NT2/D1 (cell line): ENCODE measurements around the gene RIPK1.
"Not testable (repeated sequence)": the region's sequence is repeated elsewhere in the genome, so short reads cannot be mapped to it uniquely, and the experiment has no call there.

ENCODE experiments used
- DNase-seq: peaks from one replicate; pipeline ENCODE4 v3.0.0-alpha.2; 2011; ENCODE audit warnings: low read depth, low spot score
- H3K27me3 ChIP-seq: 2 replicates; pipeline ENCODE4 v1.6.0; 2011; ENCODE audit warnings: mild to moderate bottlenecking; ENCODE audit not compliant: insufficient read length, insufficient read depth
- H3K36me3 ChIP-seq: 2 replicates; pipeline ENCODE4 v1.6.1; 2011; ENCODE audit warnings: mild to moderate bottlenecking, low read length, mixed read lengths; ENCODE audit not compliant: insufficient read depth, insufficient read length
- H3K4me1 ChIP-seq: 2 replicates; pipeline ENCODE4 v1.5.1; 2011; ENCODE audit not compliant: insufficient read depth, insufficient read length
- H3K4me3 ChIP-seq: 2 replicates; pipeline ENCODE4 v1.5.1; 2011; ENCODE audit warnings: low read depth; ENCODE audit not compliant: insufficient read length
- H3K9ac ChIP-seq: 2 replicates; pipeline ENCODE4 v1.6.0; 2011; ENCODE audit warnings: low read depth; ENCODE audit not compliant: insufficient read length
- H3K9me3 ChIP-seq: 2 replicates; pipeline ENCODE4 v1.5.1; 2011; ENCODE audit warnings: mild to moderate bottlenecking, low read length; ENCODE audit not compliant: insufficient read depth
- SUZ12 ChIP-seq: IDR thresholded peaks from 2 replicates; pipeline ENCODE4 v1.6.1; 2011; ENCODE audit not compliant: insufficient read length, insufficient read depth; ENCODE audit errors: extremely low read depth
- YY1 ChIP-seq: IDR thresholded peaks from 2 replicates; pipeline ENCODE4 v1.6.1; 2011; ENCODE audit not compliant: insufficient read length, insufficient read depth
- ZNF274 ChIP-seq: IDR thresholded peaks from 2 replicates; pipeline ENCODE4 v1.6.1; 2011; ENCODE audit warnings: mild to moderate bottlenecking, low read depth, low read length

The RIPK1 gene

DNA sequence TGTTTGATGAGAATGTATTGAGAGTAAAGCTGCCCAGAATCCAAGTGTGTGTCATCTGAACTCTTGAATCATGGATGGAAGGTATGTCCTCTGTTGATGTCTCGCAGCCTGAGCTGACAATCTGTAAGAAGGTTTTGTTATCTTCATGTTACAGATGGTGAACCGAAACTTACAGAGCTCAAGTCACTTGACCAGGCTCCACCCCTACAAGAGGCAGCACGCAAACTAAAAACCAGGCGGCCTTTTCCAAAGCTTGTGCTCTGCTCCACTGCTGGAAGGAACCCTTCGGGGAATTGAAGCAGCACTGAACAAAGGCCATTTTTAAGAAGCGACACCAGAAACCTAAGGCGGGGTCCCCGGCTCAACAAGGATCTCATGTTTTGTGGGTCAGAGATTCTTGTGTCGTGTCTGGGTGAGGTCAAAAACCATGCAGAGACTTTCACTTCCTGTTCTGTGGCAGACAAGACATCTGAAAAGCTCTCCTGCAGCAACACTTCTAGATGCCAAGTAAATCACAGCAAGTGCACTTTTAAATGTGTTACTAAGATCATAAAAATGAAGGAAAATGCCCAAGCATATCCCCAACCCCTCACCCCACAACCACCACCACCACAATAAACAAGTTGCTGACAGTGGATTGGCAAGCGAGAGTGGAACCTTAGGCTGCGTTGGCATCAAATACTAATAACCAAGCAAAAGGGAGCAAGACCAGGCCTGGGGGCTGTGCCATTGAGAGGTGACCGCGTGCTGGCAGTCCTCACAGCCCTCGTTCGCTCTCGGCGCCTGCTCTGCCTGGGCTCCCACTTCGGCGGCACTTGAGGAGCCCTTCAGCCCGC, 41.3 kb upstream of the RIPK1 start:
- no peak overlapping the region for H3K9ac ChIP-seq
- no peaks in the 10 kb centered on the region for H3K27me3 ChIP-seq
- DNase-seq = no peak
- H3K9me3 ChIP-seq = peaks cover 11% of the 10 kb centered on the region; the same call in 1 of the 2 replicates
- H3K36me3 ChIP-seq = no peaks in the 10 kb centered on the region
- H3K4me1 ChIP-seq = peaks cover 4% of the 10 kb centered on the region
- no peak overlapping the region for H3K4me3 ChIP-seq
- no peak for TF ChIP-seq YY1
- no peak for TF ChIP-seq SUZ12
- no peak for TF ChIP-seq ZNF274

GRCh38 chr6:3028156-3028555, 40.1 kb upstream of the RIPK1 start:
- H3K36me3 ChIP-seq, H3K9ac ChIP-seq, H3K27me3 ChIP-seq, H3K4me1 ChIP-seq, H3K9me3 ChIP-seq, DNase-seq, H3K4me3 ChIP-seq: not testable (repeated sequence)

DNA sequence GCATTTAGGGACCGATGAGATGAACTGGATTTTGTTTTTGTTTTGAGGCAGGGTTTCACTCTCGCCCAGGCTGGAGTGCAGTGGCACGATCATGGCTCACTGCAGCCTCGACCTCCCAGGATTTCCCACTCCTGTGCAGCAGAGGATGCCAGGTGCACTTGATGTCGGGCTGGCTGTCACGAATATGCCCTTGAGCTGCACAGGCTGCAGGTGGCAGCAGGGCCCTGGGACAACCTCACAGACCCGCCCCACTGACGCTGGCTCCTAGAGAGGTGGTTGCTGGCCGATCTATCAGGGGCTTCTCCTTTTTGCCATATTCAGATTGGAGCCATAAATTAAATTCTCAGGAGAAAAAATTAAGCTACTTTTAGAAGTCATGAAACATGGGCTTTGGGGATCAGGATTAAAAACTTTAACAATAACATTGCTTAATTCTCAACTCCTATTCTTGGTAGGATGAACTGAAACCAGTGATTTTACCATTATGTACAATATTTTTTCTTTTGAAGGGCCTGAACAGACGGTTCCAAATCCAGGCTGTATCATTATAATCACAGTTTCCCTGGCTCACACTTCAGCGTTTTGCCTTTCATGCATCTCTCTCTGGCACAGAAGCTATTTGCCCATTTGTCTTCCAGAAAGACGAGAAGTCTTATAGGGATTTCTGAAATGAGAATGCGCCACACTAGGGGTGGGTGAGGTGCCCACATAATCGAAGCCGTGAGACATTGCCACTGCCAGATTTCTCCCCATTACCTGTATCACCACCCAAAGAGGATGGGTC, 36.2 kb upstream of the RIPK1 start:
- no peak overlapping the region for H3K9ac ChIP-seq
- H3K4me1 ChIP-seq = no peaks in the 10 kb centered on the region
- DNase-seq = no peak
- no peaks in the 10 kb centered on the region for H3K9me3 ChIP-seq
- TF ChIP-seq SUZ12 (no peak), YY1 (no peak)
- H3K36me3 ChIP-seq = no peaks in the 10 kb centered on the region
- no peaks in the 10 kb centered on the region for H3K27me3 ChIP-seq
- no peak overlapping the region for H3K4me3 ChIP-seq

- Histone ChIP-seq H3K36me3 (no peaks in the 10 kb centered on the region), H3K4me1 (no peaks in the 10 kb centered on the region), H3K27me3 (no peaks in the 10 kb centered on the region), H3K9ac (no peak overlapping the region), H3K4me3 (no peak overlapping the region), H3K9me3 (no peaks in the 10 kb centered on the region)
- no peak for DNase-seq
- TF ChIP-seq ZNF274 (no peak), YY1 (no peak), SUZ12 (no peak)
Measured at GRCh38 chr6:3032986-3033385, 35.3 kb upstream of the RIPK1 start.

DNA sequence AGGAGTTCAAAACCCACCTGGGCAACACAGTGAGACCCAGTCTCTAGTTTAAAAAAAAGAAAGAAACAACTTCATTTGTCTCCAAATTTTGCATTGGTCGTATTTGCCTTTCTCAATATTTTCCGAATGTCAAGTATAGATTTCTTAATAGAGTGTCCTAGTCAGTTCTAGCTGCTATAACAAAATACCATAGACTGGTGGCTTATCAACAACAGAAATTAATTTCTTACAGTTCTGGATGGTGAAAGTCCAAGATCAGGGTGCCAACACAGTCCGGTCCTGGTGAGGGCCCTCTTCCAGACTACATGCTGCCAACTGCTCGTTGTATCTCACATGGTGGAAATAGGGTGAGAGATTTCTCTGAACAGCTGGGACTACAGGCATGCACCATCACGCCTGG, 34.6 kb upstream of the RIPK1 start:
- Histone ChIP-seq H3K36me3 (no peaks in the 10 kb centered on the region), H3K9me3 (no peaks in the 10 kb centered on the region), H3K4me1 (no peaks in the 10 kb centered on the region), H3K9ac (no peak overlapping the region), H3K27me3 (no peaks in the 10 kb centered on the region), H3K4me3 (no peak overlapping the region)
- DNase-seq = no peak
- TF ChIP-seq YY1 = no peak
- no peak for TF ChIP-seq ZNF274
- no peak for TF ChIP-seq SUZ12

GRCh38 chr6:3035397-3035796, 32.9 kb upstream of the RIPK1 start:
- H3K9ac ChIP-seq = no peak overlapping the region
- no peak for DNase-seq
- H3K4me3 ChIP-seq = no peak overlapping the region
- H3K4me1 ChIP-seq = no peaks in the 10 kb centered on the region
- H3K9me3 ChIP-seq = no peaks in the 10 kb centered on the region
- TF ChIP-seq ZNF274 (no peak), YY1 (no peak), SUZ12 (no peak)
- no peaks in the 10 kb centered on the region for H3K27me3 ChIP-seq
- no peaks in the 10 kb centered on the region for H3K36me3 ChIP-seq

DNA sequence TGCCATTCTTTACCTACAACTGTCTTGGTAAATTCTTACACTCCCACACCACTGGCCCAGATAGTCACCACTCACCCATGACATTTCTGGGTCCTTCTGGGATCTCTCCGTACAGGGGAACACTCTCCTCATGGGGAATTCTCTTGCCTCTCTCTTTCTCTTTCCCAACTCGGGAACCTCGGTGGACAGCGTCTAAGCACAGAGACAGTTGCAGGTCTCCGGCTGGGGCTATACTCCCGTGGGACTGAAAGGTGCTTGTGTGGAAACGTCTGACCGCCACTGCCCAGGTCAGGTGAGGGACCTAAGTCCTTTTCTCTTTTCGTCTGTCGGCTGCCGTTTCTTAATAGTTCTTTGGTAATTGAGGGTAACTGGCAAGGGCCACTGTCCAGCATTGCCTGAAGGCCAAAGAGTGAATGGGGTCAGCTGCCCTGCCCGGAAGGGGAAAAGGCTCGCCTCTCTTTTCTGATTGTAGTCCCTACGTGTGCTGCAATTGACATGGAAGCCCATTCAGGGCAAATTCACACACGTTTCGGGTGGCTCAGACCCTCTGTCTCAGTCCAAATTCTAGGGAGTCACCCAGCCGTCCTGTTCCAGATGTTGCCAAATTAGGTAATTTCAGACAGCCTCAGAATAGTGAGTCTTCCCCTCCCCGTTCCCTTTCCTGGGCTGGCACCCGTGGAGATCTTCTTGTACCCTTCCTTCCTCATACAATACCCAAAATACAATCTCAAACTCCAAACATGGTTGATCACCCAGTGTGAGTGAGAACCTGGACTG, 31.2 kb upstream of the RIPK1 start:
- H3K4me3 ChIP-seq = no peak overlapping the region
- no peaks in the 10 kb centered on the region for H3K9me3 ChIP-seq
- no peak for TF ChIP-seq ZNF274
- TF ChIP-seq YY1 = no peak
- no peak for TF ChIP-seq SUZ12
- DNase-seq = no peak
- H3K4me1 ChIP-seq = no peaks in the 10 kb centered on the region
- H3K9ac ChIP-seq = no peak overlapping the region
- no peaks in the 10 kb centered on the region for H3K27me3 ChIP-seq
- H3K36me3 ChIP-seq = no peaks in the 10 kb centered on the region
